Progenitor cell of endocrine pancreas (in vitro differentiated cells): ENCODE results near the gene NOD2. TPM values are rescaled to one million over a fixed set of nuclear protein-coding genes. Genes with fewer than 3 reads are reported as not detected.
A peak's percentile ranks its signal among the peaks of the same experiment; 100 is the strongest.

Source experiments
- DNase-seq: peaks from one replicate; pipeline ENCODE4 v3.0.0; 2021; ENCODE audit warnings: low spot score; ENCODE audit not compliant: unreplicated experiment
- H3K27ac Mint-ChIP-seq: 2 replicates; pipeline ENCODE4 v1.8.0; 2021; ENCODE audit warnings: mild to moderate bottlenecking, moderate library complexity, mixed read lengths
- H3K27me3 Mint-ChIP-seq: 2 replicates; pipeline ENCODE4 v1.8.0; 2021; ENCODE audit warnings: mixed read lengths
- H3K36me3 Mint-ChIP-seq: 2 replicates; pipeline ENCODE4 v1.8.0; 2022; ENCODE audit warnings: mixed read lengths; ENCODE audit not compliant: insufficient read depth
- H3K4me1 Mint-ChIP-seq: 2 replicates; pipeline ENCODE4 v1.8.0; 2021; ENCODE audit warnings: low read depth, mixed read lengths
- H3K4me3 Mint-ChIP-seq: 2 replicates; pipeline ENCODE4 v1.8.0; 2021; ENCODE audit warnings: low read depth, mild to moderate bottlenecking, moderate library complexity, mixed read lengths
- H3K9me3 Mint-ChIP-seq: 2 replicates; pipeline ENCODE4 v1.8.0; 2021; ENCODE audit warnings: low read depth, mixed read lengths
- total RNA-seq: library from RNA; stranded (reverse); gene quantifications from 2 replicates; pipeline ENCODE4 v1.2.1, GENCODE V29; 2021
- TF ChIP-seq, protein P1 (sequence below): fragments of 200-600 bp; sonication (generic); IDR thresholded peaks from one replicate; pipeline ENCODE4 v1.5.0; 2021; ENCODE audit warnings: antibody characterized with exemption, mild to moderate bottlenecking; ENCODE audit not compliant: unreplicated experiment

Gene NOD2
- total RNA-seq, 1 donor from 2014 or later: not detected

DNA sequence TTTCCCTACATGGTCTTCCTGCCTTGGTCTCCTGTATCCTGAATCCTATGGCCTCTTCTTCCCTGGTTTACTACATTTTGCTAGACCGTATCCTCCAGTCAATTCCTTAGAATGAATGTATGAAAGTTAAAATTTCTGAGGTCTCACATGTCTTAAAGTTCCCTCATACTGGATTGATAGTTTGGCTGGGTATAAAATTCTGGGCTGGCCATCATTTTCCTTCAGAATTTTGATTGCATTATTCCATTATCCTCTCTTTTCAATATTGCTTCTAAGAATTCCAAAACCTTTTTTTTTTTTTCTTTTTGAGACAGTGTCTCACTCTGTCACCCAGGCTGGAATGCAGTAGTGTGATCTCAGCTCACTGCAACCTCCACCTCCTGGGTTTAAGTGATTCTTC is 10.8 kb downstream of the NOD2 start:
- Mint-ChIP-seq H3K27ac (no peak overlapping the region), H3K4me3 (no peak overlapping the region), H3K27me3 (peaks cover 12% of the 10 kb centered on the region), H3K9me3 (peaks cover 16% of the 10 kb centered on the region), H3K4me1 (peaks cover 6% of the 10 kb centered on the region), H3K36me3 (peaks cover 5% of the 10 kb centered on the region)
- no peak for DNase-seq
- TF ChIP-seq, protein P1, sequence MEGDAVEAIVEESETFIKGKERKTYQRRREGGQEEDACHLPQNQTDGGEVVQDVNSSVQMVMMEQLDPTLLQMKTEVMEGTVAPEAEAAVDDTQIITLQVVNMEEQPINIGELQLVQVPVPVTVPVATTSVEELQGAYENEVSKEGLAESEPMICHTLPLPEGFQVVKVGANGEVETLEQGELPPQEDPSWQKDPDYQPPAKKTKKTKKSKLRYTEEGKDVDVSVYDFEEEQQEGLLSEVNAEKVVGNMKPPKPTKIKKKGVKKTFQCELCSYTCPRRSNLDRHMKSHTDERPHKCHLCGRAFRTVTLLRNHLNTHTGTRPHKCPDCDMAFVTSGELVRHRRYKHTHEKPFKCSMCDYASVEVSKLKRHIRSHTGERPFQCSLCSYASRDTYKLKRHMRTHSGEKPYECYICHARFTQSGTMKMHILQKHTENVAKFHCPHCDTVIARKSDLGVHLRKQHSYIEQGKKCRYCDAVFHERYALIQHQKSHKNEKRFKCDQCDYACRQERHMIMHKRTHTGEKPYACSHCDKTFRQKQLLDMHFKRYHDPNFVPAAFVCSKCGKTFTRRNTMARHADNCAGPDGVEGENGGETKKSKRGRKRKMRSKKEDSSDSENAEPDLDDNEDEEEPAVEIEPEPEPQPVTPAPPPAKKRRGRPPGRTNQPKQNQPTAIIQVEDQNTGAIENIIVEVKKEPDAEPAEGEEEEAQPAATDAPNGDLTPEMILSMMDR: no peak

GRCh38 chr16:50705436-50706110 is 12.2 kb downstream of the NOD2 start:
- Mint-ChIP-seq H3K4me1 (peaks cover 6% of the 10 kb centered on the region), H3K27ac (peak overlapping the region; percentile 4), H3K9me3 (peaks cover 16% of the 10 kb centered on the region), H3K36me3 (peaks cover 5% of the 10 kb centered on the region), H3K4me3 (no peak overlapping the region), H3K27me3 (peaks cover 7% of the 10 kb centered on the region)
- TF ChIP-seq, protein P1: no peak
- no peak for DNase-seq

GRCh38 chr16:50706250-50706649 is 12.8 kb downstream of the NOD2 start:
- H3K9me3 Mint-ChIP-seq: peaks cover 16% of the 10 kb centered on the region
- TF ChIP-seq, protein P1: no peak
- no peak for DNase-seq
- H3K36me3 Mint-ChIP-seq: peaks cover 5% of the 10 kb centered on the region
- H3K4me1 Mint-ChIP-seq: peaks cover 6% of the 10 kb centered on the region
- no peak overlapping the region for H3K4me3 Mint-ChIP-seq
- H3K27me3 Mint-ChIP-seq: peaks cover 7% of the 10 kb centered on the region
- H3K27ac Mint-ChIP-seq: no peak overlapping the region

DNA sequence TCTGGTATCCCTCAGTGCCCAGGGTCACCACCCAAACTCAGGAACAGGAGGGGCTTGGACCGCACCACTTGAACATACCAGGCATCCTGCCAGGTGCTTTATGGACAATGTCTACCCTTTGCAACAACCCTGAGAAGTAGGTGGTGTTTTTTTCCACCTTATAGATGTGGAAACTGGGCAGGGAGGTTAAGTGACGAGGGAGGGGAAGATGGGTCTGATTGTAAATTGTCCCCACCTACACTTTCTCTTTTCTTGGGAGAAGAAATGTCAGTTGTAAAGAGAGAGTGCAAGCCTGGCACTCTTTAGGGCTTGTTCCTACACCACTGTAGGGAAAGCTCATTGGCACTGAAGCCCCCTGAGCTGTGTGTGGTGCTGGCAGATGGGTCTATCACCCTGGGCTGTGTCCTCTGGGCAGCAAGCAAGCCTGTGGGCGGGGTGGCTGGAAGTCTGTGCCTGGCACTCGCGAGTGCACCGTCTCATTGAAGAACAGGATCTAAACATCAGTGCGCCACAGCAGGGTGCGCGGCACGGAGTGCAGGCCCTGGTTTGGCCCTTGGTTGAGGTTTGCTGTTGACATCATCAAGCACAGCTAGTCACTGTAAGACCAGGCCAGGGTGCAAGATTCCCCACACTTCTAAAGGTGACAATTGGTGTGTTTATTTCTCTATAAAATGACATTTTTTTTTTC is 15.1 kb downstream of the NOD2 start:
- H3K27me3 Mint-ChIP-seq: peaks cover 5% of the 10 kb centered on the region
- TF ChIP-seq, protein P1: no peak
- H3K4me3 Mint-ChIP-seq: no peak overlapping the region
- H3K36me3 Mint-ChIP-seq: peaks cover 5% of the 10 kb centered on the region
- peaks cover 16% of the 10 kb centered on the region for H3K9me3 Mint-ChIP-seq
- no peak overlapping the region for H3K27ac Mint-ChIP-seq
- H3K4me1 Mint-ChIP-seq: peaks cover 6% of the 10 kb centered on the region
- DNase-seq: no peak

DNA sequence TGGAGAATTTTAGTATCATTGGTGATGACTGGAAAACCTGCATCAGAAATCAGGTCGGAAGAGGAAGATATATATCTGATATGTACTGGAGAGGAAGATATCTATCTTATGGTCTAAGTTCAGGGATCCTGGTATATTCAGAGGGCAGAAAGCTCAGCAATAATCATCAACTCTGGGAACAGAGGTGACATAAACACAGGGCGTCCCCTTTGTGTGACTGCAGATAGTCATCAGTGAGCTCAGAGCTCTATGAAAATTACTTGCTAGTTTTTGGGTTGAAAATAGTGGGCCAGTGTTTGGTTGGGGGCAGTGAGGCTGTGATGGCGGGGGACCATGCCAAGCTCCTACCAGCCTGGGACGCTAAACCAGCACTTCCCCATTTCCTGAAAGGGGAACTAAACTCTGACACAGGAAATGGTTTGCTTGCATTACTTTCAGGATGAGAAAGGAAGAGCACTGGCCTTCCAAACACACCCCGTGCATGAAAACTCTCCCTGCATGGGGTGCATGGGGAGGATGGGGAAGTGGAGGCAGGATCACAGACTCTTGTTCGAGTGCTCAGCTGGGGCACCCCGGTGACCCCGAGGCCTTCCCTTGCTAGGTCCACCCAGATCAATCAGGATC is 15.8 kb downstream of the NOD2 start:
- Mint-ChIP-seq H3K4me3 (no peak overlapping the region), H3K36me3 (peaks cover 4% of the 10 kb centered on the region), H3K27me3 (peaks cover 5% of the 10 kb centered on the region), H3K9me3 (peaks cover 11% of the 10 kb centered on the region), H3K27ac (no peak overlapping the region), H3K4me1 (peaks cover 6% of the 10 kb centered on the region)
- no peak for DNase-seq
- TF ChIP-seq, protein P1: no peak
